Osteoblast (primary cell): ENCODE data around the gene IGF1. TPM values are rescaled to one million over a fixed set of nuclear protein-coding genes. Genes with fewer than 3 reads are reported as not detected.

Experiments
- DNase-seq: peaks from one replicate; pipeline ENCODE4 v3.0.0; 2011; ENCODE audit warnings: low spot score, mixed read lengths; ENCODE audit not compliant: insufficient read length; ENCODE audit errors: missing footprints
- H2AFZ ChIP-seq: 2 replicates; pipeline ENCODE4 v1.6.0; 2011; ENCODE audit warnings: mild to moderate bottlenecking, low read length
- H3K27ac ChIP-seq: 2 replicates; pipeline ENCODE4 v1.5.1; 2011; ENCODE audit warnings: mild to moderate bottlenecking, low read depth, low read length, moderate library complexity
- H3K27me3 ChIP-seq: 2 replicates; pipeline ENCODE4 v1.6.0; 2012; ENCODE audit warnings: mild to moderate bottlenecking, control low read depth, inconsistent platforms, low read length, moderate library complexity; ENCODE audit not compliant: insufficient read depth
- H3K36me3 ChIP-seq: 2 replicates; pipeline ENCODE4 v1.5.1; 2011; ENCODE audit warnings: mild to moderate bottlenecking, low read length, control low read depth, moderate library complexity; ENCODE audit not compliant: insufficient read depth
- H3K4me1 ChIP-seq: 2 replicates; pipeline ENCODE4 v1.5.1; 2011; ENCODE audit warnings: mild to moderate bottlenecking, low read length, control low read depth, moderate library complexity; ENCODE audit not compliant: insufficient read depth
- H3K4me2 ChIP-seq: 2 replicates; pipeline ENCODE4 v1.6.0; 2011; ENCODE audit warnings: mild to moderate bottlenecking, low read length; ENCODE audit not compliant: insufficient read depth
- H3K4me3 ChIP-seq: fragments of 200-600 bp; sonication (generic); 3 replicates; pipeline ENCODE4 v1.5.1; 2012; ENCODE audit warnings: mild to moderate bottlenecking, low read length, inconsistent platforms; ENCODE audit not compliant: insufficient read depth
- H3K79me2 ChIP-seq: 2 replicates; pipeline ENCODE4 v1.6.0; 2012; ENCODE audit warnings: mild to moderate bottlenecking, low read length, control low read depth, inconsistent platforms; ENCODE audit not compliant: insufficient read depth
- H3K9me3 ChIP-seq: 2 replicates; pipeline ENCODE4 v1.5.1; 2011; ENCODE audit warnings: low read depth, low read length, control low read depth
- H4K20me1 ChIP-seq: 2 replicates; pipeline ENCODE4 v1.6.0; 2012; ENCODE audit warnings: mild to moderate bottlenecking, low read length, control low read depth; ENCODE audit not compliant: insufficient read depth
- total RNA-seq: library from RNA; depleted of rRNA; stranded (reverse); fragments of >200 nt; gene quantifications from 2 replicates; pipeline ENCODE4 v1.2.3, GENCODE V29; 2012
- TF ChIP-seq, protein P1 (sequence below): IDR thresholded peaks from 2 replicates; pipeline ENCODE4 v1.5.1; 2011; ENCODE audit warnings: mild to moderate bottlenecking, low read depth, low read length, moderate library complexity; ENCODE audit errors: extremely low read depth

The IGF1 gene
- total RNA-seq, 1 donor: 0.72 TPM

GRCh38 chr12:102507301-102507700, 26.9 kb upstream of the IGF1 start:
- Histone ChIP-seq H3K4me1 (no peaks in the 10 kb centered on the region), H3K4me3 (no peak overlapping the region), H3K4me2 (no peak overlapping the region), H3K36me3 (no peaks in the 10 kb centered on the region), H2AFZ (no peak overlapping the region), H3K27me3 (no peaks in the 10 kb centered on the region), H4K20me1 (no peaks in the 10 kb centered on the region), H3K27ac (no peak overlapping the region), H3K79me2 (no peaks in the 10 kb centered on the region), H3K9me3 (no peaks in the 10 kb centered on the region)
- TF ChIP-seq, protein P1, sequence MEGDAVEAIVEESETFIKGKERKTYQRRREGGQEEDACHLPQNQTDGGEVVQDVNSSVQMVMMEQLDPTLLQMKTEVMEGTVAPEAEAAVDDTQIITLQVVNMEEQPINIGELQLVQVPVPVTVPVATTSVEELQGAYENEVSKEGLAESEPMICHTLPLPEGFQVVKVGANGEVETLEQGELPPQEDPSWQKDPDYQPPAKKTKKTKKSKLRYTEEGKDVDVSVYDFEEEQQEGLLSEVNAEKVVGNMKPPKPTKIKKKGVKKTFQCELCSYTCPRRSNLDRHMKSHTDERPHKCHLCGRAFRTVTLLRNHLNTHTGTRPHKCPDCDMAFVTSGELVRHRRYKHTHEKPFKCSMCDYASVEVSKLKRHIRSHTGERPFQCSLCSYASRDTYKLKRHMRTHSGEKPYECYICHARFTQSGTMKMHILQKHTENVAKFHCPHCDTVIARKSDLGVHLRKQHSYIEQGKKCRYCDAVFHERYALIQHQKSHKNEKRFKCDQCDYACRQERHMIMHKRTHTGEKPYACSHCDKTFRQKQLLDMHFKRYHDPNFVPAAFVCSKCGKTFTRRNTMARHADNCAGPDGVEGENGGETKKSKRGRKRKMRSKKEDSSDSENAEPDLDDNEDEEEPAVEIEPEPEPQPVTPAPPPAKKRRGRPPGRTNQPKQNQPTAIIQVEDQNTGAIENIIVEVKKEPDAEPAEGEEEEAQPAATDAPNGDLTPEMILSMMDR: no peak
- DNase-seq: no peak

GRCh38 chr12:102504871-102505270, 24.5 kb upstream of the IGF1 start:
- no peaks in the 10 kb centered on the region for H3K9me3 ChIP-seq
- TF ChIP-seq, protein P1: no peak
- H3K27ac ChIP-seq: no peak overlapping the region
- no peak overlapping the region for H2AFZ ChIP-seq
- H3K79me2 ChIP-seq: no peaks in the 10 kb centered on the region
- H3K36me3 ChIP-seq: no peaks in the 10 kb centered on the region
- no peaks in the 10 kb centered on the region for H3K4me1 ChIP-seq
- no peaks in the 10 kb centered on the region for H4K20me1 ChIP-seq
- H3K4me3 ChIP-seq: no peak overlapping the region
- H3K27me3 ChIP-seq: no peaks in the 10 kb centered on the region
- no peak for DNase-seq
- no peak overlapping the region for H3K4me2 ChIP-seq

DNA sequence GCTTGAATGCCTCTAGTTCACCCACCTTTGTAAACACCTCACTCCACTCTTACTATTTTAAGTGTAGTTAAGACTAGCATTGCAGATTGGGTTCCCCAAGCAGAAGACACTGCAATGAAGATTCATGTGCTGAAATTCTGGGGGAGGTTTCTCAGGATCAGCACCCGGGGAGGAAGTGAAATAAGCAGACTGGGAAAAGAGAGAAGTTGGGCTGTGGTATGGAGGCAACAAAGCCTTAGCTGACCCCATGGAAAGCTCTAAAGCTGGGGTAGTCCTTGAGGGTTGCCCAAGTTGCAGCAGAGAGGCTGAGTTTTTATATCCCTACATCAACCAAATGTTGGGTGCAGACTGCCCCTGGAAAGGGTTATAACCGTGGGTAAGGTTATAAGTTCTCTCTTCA, 23.9 kb upstream of the IGF1 start:
- Histone ChIP-seq H4K20me1 (no peaks in the 10 kb centered on the region), H3K9me3 (no peaks in the 10 kb centered on the region), H3K27me3 (no peaks in the 10 kb centered on the region), H3K79me2 (no peaks in the 10 kb centered on the region), H3K4me2 (no peak overlapping the region), H2AFZ (no peak overlapping the region), H3K36me3 (no peaks in the 10 kb centered on the region), H3K27ac (no peak overlapping the region), H3K4me1 (no peaks in the 10 kb centered on the region), H3K4me3 (no peak overlapping the region)
- TF ChIP-seq, protein P1: no peak
- DNase-seq: no peak

DNA sequence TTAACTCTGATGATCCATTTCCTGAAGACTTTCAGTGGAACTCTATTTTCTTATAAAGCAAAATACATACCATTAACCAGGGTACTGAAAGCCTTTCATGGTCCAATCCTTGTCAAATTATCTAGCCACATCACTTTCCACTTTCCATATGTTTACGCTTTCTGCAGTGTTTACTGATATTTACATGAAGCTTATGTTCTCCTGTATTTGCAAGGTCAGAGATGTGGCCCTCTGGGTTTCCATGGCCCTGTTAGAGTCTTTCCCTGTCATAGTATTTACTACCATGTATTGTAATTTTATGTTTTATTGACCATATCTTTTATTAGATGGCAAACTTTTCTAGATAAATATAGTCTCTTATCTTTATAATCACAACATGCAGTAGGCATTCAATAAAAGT, 23.5 kb upstream of the IGF1 start:
- H3K79me2 ChIP-seq: no peaks in the 10 kb centered on the region

More for the DNA sequence above, 23.5 kb upstream of the IGF1 start:
- H3K27me3 ChIP-seq: no peaks in the 10 kb centered on the region
- H2AFZ ChIP-seq: no peak overlapping the region
- no peak for DNase-seq
- no peak overlapping the region for H3K4me3 ChIP-seq
- TF ChIP-seq, protein P1: no peak
- no peak overlapping the region for H3K27ac ChIP-seq
- H3K4me2 ChIP-seq: no peak overlapping the region
- no peaks in the 10 kb centered on the region for H3K9me3 ChIP-seq
- H4K20me1 ChIP-seq: no peaks in the 10 kb centered on the region
- no peaks in the 10 kb centered on the region for H3K4me1 ChIP-seq
- no peaks in the 10 kb centered on the region for H3K36me3 ChIP-seq
